HG03432 (cell line): ENCODE measurements around the gene SYVN1.
"Not testable (repeated sequence)": the region's sequence is repeated elsewhere in the genome, so short reads cannot be mapped to it uniquely, and the experiment has no call there.

Source experiments
- ATAC-seq: cut with Tn5 transposase; IDR thresholded peaks from one replicate; pipeline ENCODE4 v1.9.1; 2021; ENCODE audit warnings: mild to moderate bottlenecking, moderate library complexity; ENCODE audit not compliant: unreplicated experiment

SYVN1 gene

DNA sequence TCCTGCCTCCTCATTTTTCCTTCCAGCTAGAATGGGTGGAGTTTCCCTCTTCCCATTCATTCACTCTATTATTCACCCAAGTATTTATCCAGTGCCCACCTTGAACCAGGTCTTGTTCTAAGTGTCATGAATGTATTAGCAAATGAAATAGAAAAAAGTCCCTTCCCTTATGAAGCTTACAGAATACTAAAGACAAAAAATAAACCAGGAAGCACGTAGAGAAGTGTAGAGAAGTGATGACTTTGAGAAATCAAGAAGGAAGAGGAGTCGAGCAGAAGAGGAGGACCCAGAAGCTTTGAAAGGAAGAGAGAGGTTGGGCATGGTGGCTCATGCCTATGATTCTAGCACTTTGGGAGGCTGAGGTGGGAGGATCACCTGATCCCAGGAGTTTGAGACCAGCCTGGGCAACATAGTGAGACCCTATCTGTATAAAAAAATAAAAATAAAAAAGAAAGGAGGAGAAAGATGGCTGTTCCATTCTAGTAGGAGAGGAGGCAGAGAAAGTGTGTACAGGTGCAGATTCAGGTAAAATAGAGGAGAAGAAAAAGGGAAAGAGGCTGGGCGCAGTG lies 17.1 kb upstream of the SYVN1 start:
- no peak for ATAC-seq

DNA sequence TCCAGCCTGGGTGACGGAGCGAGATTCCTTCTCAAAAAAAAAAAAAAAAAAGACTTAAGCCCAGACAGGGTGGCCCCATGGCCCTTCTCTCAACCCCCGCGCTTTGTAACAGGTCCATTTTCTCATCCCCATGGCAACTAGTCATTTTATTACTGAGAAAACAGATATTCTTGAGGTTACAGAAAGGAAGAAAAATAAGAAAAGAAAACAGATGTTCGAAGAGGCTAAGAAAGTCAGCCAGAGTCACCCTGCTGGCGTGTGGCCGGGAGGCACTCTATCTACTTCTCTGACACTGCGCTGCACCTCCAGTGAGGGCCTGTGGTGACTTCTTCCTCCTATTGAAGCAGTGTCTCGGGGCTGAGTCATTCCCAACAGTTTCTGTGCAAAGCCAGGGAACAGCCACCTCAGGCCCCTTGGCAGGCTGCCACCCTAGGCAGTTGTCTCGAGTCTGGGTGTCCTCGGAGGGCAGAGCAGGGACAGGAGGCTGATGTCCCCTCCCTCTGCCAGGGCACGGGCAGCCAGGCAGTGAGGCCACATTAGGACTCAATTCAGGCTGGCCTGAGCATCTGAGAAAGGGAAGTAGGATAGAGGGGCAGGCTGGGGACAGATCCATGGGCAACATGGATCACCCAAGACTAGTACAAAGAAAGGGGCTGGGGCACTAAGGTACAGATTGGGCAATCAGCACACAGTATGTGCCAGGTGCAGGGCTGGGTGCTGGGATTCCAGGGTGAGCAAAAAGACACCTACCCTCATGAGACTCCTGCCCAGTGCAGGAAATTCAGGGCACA lies 16.4 kb upstream of the SYVN1 start:
- peak; percentile 69 for ATAC-seq

- ATAC-seq, result not testable (repeated sequence)
Measured at GRCh38 chr11:65150131-65150508, 15.8 kb upstream of the SYVN1 start.

- no peak for ATAC-seq
Measured at GRCh38 chr11:65148657-65149056, 14.3 kb upstream of the SYVN1 start.

GRCh38 chr11:65147352-65148075 lies 13.2 kb upstream of the SYVN1 start:
- ATAC-seq, result no peak

GRCh38 chr11:65141896-65142494 lies 7.7 kb upstream of the SYVN1 start:
- no peak for ATAC-seq

GRCh38 chr11:65136515-65137096 lies 2.3 kb upstream of the SYVN1 start:
- no peak for ATAC-seq

- ATAC-seq, result no peak
Measured at GRCh38 chr11:65135633-65136145, 1.4 kb upstream of the SYVN1 start.

GRCh38 chr11:65134952-65135632 lies 773 bp upstream of the SYVN1 start:
- peak; percentile 68 for ATAC-seq

DNA sequence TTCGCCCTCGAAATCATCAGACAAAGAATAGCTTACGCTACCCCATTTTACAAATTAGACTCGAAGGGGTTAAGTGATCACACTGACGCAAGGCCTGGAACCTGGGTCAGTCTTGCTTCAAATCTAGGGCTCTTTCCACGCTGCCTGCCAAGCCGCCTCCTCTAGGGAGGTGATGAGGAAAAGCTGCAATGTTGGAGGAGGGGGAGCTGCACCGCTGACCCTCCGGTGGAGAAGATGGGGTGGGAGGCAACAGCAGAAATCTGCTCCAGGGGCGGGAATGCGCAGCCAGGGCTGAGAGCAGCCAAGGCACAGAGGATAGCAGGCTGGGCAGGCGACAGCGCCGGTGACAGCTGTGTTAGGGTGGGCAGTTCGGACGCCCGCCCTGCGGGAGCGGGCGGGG lies 595 bp downstream of the SYVN1 start:
- no peak for ATAC-seq

- no peak for ATAC-seq
Measured at GRCh38 chr11:65132988-65133700, 1.2 kb downstream of the SYVN1 start.

DNA sequence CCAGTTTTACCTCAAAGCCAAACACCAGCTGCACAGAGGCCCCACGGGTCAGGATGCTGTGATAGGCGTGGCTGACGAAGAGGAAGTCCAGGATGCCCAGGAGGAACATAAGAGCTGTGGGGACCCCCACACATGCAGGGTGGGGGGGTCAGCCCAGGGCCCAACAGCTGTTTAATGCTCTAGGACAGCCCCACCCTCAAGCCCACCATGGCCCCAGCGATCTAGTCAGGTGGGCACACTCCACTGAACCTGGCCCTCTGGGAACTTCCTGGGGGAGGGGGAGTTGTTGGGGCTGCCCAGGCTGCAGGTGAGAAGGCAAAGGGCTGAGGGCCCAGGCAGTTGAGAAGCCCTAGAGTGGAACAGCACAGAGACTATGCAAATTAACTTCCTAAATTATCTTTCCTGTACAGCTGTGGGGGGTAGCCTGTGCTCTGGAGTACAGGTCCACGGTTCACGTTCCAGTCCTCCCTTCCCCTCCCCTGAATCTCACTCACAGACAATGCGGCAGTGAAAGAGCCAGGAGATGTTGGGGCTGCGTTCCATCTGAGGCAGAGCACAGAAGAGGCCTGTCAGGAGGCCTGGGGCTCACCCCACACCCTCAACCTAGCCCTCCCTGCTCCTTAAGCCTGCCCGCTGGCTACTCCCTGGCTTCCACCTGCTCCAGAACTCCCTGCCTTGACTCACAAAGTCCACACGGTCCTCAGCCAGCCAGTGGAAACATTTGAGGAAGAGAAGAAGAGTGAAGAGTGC lies 1.9 kb downstream of the SYVN1 start:
- peak; percentile 33 for ATAC-seq

- ATAC-seq, result no peak
Measured at GRCh38 chr11:65131895-65132237, 2.5 kb downstream of the SYVN1 start.

GRCh38 chr11:65131417-65131776 lies 2.9 kb downstream of the SYVN1 start:
- no peak for ATAC-seq

GRCh38 chr11:65130631-65131416 lies 3.5 kb downstream of the SYVN1 start:
- ATAC-seq, result no peak

- no peak for ATAC-seq
Measured at GRCh38 chr11:65129649-65130441, 4.5 kb downstream of the SYVN1 start.

DNA sequence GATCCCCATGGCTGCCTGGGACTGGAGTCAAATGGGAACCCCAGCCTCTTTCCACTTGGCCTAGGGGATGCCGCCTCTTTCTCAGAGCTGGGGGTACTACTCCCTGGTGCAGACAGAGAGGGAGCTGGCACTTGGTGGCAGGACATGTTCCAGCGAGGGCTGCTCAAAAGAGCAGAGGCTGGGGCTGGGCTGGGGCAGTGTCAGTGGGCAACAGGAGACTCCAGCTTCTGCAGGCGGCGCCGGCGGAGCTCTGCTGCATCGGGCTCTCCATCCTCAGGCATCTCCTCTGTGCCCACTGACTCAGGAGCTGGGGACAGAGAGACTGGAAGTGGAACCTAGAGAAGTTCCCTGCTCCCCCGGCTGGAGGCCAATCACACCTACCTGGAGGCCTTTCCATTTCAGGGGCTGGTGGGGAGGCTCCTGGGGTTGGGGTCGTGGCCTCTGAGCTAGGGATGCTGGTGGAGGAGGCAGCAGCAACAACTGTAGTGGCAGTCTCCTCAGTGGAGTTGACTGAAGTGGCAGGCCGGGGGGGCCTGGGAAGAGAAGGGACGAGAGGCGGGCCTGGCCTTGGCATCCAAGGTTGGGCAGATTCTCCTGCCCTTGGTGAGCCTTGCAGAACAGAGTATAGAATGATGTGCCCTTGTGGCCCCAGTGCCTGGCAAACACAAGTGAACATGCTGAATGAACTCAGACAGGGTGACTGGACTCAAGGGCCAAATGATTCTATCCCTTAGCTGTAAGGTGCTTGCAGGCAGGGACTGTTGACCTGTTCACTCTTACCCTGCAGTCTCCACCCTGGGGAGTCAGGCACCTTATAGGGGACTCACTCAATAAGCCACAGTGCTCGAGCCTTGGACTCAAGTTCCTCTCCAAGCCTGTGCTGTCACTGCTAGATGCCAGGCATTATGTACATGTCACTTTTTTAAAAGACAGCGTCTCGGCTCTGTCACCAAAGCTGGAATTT lies 5.9 kb downstream of the SYVN1 start:
- no peak for ATAC-seq
